NAMALWA (cell line): ENCODE data around the gene OTOG.
A peak's percentile ranks its signal among the peaks of the same experiment; 100 is the strongest.

ENCODE experiments used
- DNase-seq: peaks from one replicate; pipeline ENCODE4 v3.0.0-alpha.2; 2015; ENCODE audit warnings: low spot score

OTOG gene

DNA sequence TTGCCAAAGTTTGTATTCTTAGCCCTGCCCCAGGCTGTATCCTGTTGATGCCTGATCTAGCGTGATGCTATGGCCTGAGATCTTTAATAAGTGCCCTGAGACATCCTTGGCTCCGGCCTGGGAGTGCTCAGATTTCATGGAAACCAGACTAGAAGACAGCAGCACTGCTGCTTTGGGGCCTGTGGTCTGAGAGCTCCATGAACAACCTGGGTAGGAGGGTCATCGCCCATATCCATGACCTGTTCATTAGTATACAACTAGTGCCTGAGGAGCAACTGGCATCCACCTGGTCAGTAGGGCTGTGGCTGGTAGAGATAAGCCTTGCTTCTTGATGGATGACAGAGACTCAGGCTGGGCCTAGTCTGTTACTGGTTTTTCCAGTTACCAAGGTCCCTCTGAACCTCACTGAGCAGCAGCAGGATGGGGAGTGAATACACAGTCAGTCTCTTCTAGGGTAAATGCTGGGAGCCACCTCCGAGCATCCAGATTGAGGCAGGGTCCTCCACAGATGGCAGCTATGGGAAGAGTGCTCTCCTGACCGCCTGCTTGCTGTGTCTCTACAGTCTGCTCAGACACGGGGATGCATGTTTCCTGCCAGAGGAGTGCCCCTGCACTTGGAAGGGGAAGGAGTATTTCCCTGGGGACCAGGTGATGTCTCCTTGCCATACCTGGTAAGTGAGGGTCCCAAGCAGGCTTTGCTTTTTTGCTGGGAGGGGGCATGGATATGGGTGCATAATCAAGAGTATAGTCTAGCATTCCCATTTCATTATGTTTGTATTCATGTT is 39.0 kb downstream of the OTOG start:
- DNase-seq: no peak

DNA sequence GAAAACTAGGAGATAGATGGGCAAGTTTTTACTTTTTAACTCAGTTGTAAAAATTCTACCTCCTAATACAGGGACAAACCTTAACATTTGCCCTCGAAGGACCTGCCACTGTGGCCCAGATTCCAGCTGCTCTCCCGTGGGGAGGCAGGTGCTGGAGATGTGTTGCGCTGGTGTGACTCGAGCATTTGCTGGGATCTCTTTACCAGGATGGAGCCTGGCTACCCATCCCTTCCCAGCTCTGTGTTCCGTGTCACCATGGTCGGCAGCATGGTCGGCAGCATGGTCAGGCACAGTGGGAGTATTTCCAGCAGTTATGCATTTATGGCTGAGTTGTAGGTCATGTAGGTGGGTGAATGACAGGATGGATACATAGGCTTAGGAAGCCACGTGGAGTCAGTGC is 41.1 kb downstream of the OTOG start:
- DNase-seq: no peak

DNA sequence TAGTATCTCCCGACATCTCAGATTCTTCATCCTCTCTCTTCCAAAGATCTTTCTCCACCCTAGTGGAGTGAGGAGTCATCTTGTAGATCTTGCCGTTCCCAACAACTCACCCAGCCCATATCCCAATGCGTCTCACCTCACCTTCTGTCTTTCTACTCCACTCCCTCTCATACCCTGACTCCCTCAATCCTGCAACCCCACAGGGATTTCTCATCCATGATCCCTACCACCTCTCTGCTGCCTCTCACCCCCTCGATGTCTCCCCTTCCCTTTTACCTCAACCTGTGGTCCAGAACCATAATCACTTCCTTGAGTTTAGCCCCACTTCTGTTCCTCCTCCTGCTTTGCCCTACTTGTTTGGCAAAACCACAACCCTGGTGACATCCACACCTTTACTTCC is 41.7 kb downstream of the OTOG start:
- no peak for DNase-seq

DNA sequence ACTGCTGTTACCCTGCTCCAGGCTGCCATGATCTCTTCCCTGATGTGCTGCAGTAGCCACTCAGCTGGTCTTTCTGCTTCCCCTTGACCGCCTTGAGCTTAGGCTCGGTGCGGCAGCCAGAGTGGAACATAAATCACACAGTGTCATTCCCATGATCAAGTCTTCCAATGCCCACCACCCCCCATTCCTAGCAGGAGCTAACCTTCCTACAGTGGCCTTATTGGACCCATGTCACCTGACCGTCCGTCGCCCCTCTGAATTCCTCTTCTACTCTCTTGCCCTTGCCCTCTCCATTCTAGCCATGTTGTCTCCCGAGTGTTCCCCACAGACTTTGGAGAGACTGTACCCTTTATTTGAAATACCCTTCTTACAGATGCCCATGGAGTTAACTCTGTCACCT is 43.4 kb downstream of the OTOG start:
- no peak for DNase-seq

DNA sequence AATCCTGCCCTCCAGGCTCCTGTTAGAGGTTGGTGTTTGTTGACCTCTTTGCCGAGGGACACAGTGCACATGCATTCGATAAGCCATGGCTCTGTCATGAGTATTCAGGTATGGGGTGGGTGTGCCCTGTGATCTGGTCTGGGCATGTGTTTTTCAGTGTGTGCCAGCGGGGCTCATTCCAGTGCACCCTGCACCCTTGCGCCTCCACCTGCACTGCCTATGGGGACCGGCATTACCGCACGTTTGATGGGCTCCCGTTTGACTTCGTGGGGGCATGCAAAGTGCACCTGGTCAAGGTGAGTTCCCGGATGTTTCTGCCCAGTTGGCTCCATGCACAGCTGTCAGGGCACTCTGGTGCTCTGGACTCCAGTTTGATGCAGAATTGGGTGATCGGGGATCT is 44.2 kb downstream of the OTOG start:
- DNase-seq: no peak

DNA sequence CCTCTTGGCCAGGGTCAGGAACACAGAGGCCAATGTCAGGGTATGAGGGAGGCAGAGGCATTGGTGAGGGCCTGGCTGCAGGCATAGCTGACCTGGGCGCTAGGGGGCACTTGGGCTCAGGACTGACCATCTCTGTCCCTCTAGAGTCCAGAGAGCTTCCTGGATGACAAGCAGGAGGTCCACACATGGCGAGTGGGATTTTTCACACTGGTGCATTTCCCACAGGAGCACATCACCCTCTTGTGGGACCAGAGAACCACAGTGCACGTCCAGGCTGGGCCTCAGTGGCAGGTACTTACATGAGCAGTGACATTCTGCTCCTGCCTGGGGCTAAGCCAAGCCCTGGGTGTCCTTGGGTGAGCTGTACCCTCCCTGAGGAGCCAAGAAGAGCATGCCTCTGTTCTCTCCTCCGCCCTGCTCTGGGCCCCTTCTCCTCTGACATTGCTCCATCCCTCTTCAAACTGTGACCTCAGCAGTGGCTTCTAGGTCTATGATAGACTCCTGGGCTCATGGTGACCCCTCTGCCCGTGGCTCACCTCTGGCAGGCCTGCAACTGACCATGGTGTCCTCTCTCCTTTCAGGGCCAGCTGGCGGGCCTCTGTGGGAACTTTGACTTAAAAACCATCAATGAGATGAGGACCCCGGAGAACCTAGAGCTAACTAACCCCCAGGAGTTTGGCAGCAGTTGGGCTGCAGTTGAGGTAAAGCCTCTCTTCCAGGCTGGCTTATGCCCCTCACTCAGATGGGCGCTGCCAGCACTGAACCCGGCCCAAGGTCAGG is 46.6 kb downstream of the OTOG start:
- DNase-seq: no peak

DNA sequence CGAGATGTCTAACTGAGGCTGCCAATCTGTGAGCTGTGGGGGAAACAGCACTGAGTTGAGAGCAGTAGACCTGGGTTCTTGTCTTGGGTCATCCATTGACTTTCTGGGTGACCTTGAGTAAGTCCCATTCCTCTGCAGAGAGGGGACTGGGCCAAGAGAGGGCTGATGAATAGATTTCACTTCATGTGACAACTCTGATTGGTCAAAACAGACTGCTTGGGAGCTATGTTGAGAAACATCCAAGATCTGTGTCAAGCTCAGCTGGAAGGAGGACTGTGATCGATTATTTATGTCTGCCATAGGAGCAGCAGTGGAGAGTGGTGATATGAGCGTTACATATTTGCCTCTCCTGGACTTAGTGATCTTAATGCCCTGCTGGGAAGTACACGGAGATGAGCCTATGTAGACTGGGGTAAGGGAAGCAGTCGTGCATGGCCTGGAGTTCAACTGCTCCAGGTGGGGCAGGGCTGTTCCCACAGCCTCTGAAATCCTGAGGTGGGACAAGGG is 47.7 kb downstream of the OTOG start:
- DNase-seq: no peak

DNA sequence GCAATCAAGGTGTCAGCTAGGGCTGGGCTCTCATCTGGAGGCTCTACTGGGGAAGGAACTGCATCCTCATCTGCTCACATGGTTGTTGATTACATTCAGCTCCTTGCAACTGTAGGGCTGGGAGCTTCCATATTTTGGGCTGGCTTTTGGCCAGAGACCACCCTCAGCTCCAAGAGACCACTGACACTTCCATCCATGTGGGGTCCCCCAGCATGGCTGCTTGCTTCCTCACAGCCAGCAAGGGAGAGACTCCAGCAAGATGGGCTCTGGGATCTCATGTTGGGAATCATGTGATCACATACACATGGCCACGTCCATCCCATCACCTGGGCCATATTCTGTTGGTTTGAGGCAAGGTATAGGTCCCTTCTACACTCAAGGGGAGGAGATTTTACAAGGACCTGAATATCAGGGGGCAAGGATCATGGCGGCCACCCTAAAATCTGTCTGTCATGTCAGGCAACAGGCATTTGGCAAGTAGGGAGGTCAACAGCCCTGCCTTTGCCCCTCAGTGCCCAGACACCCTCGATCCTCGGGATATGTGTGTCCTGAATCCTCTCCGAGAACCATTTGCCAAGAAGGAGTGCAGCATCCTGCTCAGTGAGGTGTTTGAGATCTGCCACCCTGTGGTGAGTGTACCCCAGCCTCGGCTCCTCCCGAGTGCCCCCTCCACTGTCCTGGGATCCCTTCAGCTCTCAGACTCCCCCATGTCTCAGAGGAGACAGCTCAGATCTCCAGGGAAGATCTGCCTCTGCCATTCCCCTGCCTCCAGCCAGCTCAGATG is 48.7 kb downstream of the OTOG start:
- no peak for DNase-seq

DNA sequence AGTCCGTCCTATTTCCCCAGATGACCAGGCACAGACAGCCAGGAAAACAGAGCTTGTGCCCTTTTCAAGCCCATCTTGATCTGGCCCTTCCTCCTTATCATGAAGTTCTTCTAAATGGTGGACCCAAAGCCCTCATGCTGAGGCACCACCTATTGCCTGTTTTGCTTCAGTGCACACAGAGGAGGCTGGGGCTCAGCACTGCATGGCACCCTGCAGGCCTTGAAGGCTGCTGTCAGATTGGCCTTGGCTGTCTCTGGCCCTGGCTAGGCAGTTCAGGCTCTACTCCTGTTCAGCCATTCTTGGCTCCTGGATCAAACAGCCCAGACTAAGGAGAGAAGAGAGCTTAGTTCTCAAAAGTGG is 49.2 kb downstream of the OTOG start:
- no peak for DNase-seq

DNA sequence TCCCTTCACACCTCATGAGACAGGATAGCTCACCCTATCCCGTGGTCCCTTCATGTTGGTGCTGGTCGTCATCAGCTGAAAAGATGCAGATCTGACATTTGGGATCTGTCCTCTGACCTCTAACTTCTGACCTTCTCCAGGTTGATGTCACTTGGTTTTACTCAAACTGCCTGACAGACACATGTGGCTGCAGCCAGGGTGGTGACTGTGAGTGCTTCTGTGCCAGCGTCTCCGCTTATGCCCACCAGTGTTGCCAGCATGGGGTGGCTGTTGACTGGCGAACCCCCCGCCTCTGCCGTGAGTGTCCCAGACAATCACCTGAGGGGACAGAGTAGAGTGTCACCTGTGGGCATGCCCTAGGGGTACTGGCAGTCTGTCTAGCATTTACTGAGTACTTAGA is 49.7 kb downstream of the OTOG start:
- no peak for DNase-seq

DNA sequence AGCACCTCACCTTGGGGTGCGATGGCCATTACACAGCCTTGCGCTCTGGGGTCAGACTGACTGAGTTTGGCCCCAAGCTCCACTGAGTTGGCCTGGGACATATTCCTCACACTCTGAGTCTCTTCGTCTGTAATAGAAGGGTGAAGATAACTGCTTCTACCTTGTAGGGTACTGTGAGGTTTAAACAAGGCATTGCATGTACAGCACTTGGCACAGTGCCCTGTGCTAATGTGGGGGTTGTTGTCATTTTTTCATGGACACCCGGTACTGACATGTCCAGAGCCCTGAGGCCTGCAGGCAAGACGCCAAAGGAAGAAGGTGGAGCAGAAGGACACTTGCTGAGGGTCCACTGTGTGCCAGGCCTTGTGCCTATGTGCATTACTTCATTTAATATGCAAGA is 50.7 kb downstream of the OTOG start:
- DNase-seq: no peak

DNA sequence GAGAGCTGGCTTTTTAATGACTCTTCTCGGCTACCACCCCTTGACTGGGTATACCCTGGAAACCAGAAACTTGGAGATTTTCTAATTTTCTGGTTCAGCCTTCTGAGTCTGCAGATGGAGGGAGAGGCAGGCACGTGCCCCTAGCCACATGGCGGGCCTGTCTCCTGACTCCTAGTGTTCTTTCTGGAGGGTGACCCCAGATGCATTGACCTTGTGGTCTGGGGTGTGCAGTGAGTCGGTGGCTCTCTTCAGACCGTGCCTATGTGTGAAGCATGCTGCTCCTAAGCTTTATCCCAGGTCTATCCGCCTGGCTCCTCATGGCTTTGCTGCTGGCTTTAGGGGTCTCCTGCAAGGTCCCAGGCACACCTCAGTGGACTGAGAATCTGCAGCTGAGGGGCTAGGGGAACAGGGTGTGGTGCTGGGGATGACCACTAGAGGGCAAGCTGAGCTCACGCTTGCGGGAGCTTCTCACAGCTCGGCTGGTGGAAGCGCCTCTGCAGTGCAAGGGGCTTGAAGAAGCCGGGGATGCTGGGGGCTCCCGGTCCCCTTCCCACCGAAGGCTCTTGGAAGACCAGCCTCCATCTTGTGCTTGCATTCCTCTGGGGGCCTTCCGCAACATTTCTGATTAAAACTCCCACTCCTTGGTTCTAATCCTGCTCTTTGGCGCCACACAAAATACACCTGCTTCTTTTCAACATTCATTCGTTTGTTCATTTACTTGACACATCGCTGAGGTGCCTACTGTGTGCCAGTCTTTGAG is 51.8 kb downstream of the OTOG start:
- DNase-seq: peak; percentile 74

DNA sequence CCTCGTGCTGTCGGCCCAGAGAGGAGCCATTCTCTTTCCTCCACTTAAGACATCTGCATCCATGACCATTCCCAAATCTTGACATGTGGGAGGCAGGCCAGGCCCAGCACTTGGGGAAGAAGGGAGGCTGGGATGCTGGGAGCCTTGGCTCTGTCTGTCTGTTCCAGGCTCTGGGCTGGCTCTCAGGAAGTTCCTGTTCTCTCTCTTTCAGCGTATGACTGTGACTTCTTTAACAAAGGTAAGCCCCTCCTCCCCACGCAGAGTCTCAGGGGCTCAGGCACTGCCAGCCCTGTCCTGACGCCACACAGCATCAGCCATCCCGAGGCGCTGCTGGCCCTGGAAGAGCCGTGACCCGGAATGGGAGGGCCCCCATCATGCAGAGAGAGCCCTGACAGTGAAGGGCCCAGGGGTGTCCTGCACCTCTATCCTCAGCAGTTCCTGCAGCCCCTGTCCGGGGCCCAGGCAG is 52.4 kb downstream of the OTOG start:
- DNase-seq: no peak

DNA sequence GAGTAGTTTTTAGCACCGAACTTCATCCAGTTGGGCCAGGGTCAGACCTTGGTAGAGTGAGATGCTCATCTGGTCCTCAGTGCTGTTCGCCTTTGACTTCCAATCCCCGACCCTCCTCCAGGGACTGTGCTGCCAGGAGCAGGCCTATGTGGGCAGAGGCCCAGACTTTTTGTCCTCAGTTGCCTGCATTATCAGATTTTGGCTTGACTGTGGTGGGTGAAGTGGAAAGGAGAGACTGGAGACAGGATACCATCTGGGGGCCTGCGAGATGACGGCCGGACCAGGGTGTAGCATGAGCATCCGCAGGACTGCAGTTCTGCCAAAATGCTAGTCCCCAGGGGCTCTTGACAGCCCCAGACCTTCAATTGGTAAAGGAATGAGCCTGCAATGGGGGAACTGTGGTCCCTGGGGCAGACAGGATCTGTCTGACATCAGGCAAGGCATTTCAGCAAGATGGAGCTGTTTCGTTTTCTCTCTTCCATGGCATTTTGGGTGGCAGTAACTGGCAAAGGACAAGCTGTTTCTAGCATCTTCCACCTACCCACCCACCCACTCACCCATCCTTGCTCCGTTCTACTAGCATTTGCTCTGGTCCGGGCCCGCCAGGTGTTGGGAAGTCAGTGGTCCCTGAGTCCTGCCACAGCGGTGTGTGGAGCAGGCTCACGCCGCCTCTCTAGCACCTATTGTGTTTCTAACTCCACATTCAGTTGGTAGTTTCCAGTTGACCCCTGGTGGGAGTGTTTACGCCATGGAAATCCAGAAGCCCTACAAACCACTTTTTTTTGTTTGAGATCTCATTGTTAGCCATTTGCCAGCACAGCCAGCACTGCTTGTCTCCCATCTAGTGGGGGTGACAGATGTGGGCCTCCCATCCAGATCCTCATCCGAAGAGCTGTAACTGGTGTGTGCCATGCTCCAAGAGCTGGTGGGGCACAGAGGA is 53.5 kb downstream of the OTOG start:
- DNase-seq: no peak

DNA sequence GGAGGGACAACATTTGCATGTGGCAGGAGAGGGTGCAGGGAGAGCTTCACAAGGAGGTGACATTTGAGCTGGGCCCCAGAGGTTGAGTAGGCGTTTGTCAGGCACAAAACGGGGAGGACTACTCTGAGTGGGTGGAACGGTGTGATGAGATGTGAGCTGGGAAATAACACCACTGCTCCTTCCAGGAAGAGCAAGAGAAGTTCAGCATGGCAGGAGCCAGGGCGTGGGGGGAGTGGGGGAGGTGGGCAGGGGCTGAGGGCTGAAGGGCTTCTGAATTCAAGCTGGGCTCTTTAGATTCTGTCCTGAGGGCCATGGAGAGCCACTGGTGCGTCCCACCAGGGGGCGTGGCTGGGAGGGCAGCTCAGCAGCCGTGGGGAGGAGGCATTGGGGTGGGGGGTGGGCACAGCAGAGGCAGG is 54.2 kb downstream of the OTOG start:
- DNase-seq: no peak

DNA sequence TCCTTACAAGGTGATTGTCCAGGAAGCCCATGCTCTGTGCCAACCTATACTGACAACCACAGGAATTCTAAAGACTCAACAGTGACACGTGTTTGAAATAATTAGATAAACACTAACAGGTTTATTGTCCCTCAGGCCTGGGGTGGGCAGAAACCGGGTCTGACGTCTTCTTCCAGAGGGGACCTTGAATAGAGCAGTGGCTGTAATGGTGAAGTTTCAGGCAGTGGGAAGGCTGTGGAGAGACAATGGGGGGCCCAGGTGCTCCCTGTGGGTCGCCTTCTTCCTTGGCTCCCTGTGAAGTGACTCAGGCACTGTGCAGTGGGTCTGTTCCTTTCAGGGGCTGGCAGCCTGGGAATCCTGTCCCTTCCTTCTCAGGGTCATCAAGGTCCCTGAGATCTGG is 54.6 kb downstream of the OTOG start:
- DNase-seq: no peak

DNA sequence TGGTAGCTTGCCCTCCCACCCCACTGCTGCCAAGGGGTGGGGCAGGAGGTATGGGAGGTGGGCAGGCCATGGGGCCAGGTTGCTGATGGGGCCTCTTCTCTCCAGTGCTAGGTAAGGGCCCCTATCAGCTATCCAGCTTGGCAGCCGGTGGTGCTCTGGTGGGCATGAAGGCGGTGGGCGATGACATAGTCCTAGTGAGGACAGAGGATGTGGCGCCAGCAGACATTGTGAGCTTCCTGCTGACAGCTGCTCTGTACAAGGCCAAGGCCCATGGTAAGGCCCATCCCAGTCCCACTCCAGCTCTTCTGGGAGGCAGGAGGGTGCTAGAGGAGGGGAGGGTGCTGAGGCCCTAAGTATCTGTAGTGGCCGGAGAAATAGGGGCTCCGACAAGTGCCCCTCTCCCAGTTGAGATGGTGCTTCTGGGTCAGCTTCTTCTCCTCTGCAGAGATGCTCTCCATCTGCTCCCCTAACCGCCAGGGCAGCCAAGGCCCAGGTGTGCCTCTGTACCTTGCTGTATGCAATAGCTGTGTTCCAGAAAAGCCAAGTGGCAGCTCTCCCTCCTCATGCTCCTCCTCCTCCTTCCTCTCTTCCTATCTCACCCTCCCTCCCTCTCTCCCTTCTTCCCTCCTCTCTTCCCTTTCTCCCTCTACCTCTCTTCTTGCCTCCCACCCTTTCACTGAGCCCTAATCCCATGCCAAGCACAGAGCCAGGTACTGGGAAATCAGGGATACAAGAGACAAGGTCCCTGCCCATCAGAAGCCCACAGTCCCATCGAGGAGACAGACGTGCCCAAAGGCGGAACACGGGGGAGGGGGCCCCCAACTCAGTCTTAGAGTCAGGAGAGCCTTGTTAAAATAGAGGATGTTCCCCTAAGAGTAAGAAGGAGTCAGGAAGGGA is 55.3 kb downstream of the OTOG start:
- no peak for DNase-seq

DNA sequence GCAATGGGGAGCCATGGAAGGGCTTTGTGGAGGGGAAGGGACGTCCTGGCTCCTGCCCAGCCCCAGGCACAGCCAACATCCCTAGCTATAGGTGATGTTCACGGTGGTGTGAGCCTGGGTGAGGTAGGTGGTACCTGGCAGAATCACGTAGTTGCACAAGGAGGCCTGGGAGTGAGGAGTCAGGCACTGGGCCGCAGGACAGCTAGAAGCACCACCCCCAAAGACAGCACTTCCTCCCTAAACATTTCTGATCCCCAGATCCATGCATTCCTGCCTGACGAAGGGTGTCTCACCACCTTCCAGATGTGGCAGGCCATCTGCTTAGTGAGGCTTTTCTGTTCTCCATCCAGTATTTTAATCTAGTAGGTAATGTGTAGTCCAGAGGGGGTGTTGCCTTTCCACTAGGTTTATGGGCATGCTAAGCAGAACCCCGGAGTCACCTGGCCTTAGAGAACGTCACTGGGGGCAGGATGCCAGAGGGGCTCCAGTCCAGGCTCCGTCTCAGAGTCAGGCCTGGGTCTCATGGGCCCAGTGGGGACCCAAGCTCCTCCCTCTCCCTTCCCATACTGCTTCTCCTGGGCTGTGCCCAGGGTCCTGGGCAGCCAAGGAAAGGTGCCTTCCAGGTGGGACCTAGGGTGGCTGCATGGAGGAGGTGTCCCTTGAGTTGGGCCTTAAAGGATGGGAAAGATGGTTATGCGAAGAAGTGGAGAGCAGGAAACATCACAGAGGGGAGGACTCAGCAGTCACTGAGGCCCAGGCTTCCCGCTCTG is 56.2 kb downstream of the OTOG start:
- no peak for DNase-seq
